HTERT RPE-1 (cell line): ENCODE data around the gene USP47.

Source experiments
- in situ Hi-C: fragments of 300-500 bp; cut with MboI; formaldehyde crosslinking; loops from 4 replicates; pipeline ENCODE4 v1.14.3; 2020; ENCODE audit warnings: low sequenced_read_pairs

The USP47 gene

GRCh38 chr11:11978792-11979487 lies 137.2 kb downstream of the USP47 start:
- in situ Hi-C loops, result no loop called here

GRCh38 chr11:11979488-11980117 lies 137.8 kb downstream of the USP47 start:
- in situ Hi-C loops, result no loop called here

GRCh38 chr11:11980200-11980599 lies 138.4 kb downstream of the USP47 start:
- in situ Hi-C loops, result no loop called here

- in situ Hi-C loops, result no loop called here
Measured at GRCh38 chr11:11980841-11981308, 139.1 kb downstream of the USP47 start.

GRCh38 chr11:11981364-11981763 lies 139.6 kb downstream of the USP47 start:
- in situ Hi-C loops, result no loop called here

GRCh38 chr11:11981840-11982239 lies 140.1 kb downstream of the USP47 start:
- in situ Hi-C loops, result no loop called here

GRCh38 chr11:11982461-11982860 lies 140.7 kb downstream of the USP47 start:
- in situ Hi-C loops, result no loop called here

- in situ Hi-C loops, result no loop called here
Measured at GRCh38 chr11:11982975-11983374, 141.2 kb downstream of the USP47 start.

- in situ Hi-C loops, result no loop called here
Measured at GRCh38 chr11:11983427-11983826, 141.7 kb downstream of the USP47 start.

- in situ Hi-C loops, result no loop called here
Measured at GRCh38 chr11:11984563-11984962, 142.8 kb downstream of the USP47 start.

- in situ Hi-C loops, result no loop called here
Measured at GRCh38 chr11:11985016-11985715, 143.4 kb downstream of the USP47 start.

GRCh38 chr11:11985954-11986949 lies 144.5 kb downstream of the USP47 start:
- in situ Hi-C loops, result no loop called here

- in situ Hi-C loops, result no loop called here
Measured at GRCh38 chr11:11987503-11988022, 145.8 kb downstream of the USP47 start.

- in situ Hi-C loops, result no loop called here
Measured at GRCh38 chr11:11988099-11988651, 146.4 kb downstream of the USP47 start.

- in situ Hi-C loops, result no loop called here
Measured at GRCh38 chr11:11988681-11989261, 147.0 kb downstream of the USP47 start.

GRCh38 chr11:11989774-11990744 lies 148.3 kb downstream of the USP47 start:
- in situ Hi-C loops, result no loop called here

GRCh38 chr11:11992257-11993212 lies 150.8 kb downstream of the USP47 start:
- in situ Hi-C loops, result no loop called here

- in situ Hi-C loops, result no loop called here
Measured at GRCh38 chr11:11993839-11994238, 152.1 kb downstream of the USP47 start.
